Choroid plexus epithelial cell (primary cell): Measurements from ENCODE around the gene GIPC3.
A peak's percentile ranks its signal among the peaks of the same experiment; 100 is the strongest.
"Not testable (repeated sequence)": the region's sequence is repeated elsewhere in the genome, so short reads cannot be mapped to it uniquely, and the experiment has no call there.

ENCODE experiments used
- DNase-seq: peaks from one replicate; pipeline ENCODE4 v3.0.0-alpha.2; 2010; ENCODE audit warnings: low read depth
- H3K4me3 ChIP-seq: 2 replicates; pipeline ENCODE4 v1.5.1; 2011; ENCODE audit warnings: low read depth, mild to moderate bottlenecking, control low read depth, low read length, moderate library complexity
- TF ChIP-seq, protein P1 (sequence below): conservative IDR thresholded peaks from 2 replicates; pipeline ENCODE4 v1.5.1; 2011; ENCODE audit warnings: low read depth, mild to moderate bottlenecking, control low read depth, inconsistent platforms, low read length, moderate library complexity

The GIPC3 gene

GRCh38 chr19:3578390-3578789 is 6.9 kb upstream of the GIPC3 start:
- no peak for DNase-seq
- TF ChIP-seq, protein P1, sequence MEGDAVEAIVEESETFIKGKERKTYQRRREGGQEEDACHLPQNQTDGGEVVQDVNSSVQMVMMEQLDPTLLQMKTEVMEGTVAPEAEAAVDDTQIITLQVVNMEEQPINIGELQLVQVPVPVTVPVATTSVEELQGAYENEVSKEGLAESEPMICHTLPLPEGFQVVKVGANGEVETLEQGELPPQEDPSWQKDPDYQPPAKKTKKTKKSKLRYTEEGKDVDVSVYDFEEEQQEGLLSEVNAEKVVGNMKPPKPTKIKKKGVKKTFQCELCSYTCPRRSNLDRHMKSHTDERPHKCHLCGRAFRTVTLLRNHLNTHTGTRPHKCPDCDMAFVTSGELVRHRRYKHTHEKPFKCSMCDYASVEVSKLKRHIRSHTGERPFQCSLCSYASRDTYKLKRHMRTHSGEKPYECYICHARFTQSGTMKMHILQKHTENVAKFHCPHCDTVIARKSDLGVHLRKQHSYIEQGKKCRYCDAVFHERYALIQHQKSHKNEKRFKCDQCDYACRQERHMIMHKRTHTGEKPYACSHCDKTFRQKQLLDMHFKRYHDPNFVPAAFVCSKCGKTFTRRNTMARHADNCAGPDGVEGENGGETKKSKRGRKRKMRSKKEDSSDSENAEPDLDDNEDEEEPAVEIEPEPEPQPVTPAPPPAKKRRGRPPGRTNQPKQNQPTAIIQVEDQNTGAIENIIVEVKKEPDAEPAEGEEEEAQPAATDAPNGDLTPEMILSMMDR, result no peak
- H3K4me3 ChIP-seq, result no peak overlapping the region

- H3K4me3 ChIP-seq, result no peak overlapping the region
- TF ChIP-seq, protein P1, result no peak
- DNase-seq, result peak; percentile 95
These were observed 4.9 kb upstream of the GIPC3 start for GRCh38 chr19:3580156-3580934.

DNA sequence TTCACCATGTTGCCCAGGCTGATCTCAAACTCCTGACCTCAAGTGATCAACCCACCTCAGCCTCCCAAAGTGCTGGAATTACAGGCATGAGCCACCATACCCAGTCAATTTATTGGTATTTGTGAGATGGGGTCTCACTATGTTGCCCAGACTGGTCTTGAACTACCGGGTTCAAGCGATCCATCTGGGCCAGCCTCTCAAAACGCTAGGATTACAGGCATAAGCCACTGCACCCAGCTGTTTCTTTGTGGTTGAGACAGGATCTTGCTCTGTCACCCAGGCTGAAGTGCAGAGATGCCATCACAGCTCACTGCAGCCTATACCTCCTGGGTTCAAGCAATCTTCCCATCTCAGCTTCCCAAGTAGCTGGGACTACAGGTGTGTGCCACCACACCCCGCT is 3.5 kb upstream of the GIPC3 start:
- not testable (repeated sequence) for DNase-seq, H3K4me3 ChIP-seq

DNA sequence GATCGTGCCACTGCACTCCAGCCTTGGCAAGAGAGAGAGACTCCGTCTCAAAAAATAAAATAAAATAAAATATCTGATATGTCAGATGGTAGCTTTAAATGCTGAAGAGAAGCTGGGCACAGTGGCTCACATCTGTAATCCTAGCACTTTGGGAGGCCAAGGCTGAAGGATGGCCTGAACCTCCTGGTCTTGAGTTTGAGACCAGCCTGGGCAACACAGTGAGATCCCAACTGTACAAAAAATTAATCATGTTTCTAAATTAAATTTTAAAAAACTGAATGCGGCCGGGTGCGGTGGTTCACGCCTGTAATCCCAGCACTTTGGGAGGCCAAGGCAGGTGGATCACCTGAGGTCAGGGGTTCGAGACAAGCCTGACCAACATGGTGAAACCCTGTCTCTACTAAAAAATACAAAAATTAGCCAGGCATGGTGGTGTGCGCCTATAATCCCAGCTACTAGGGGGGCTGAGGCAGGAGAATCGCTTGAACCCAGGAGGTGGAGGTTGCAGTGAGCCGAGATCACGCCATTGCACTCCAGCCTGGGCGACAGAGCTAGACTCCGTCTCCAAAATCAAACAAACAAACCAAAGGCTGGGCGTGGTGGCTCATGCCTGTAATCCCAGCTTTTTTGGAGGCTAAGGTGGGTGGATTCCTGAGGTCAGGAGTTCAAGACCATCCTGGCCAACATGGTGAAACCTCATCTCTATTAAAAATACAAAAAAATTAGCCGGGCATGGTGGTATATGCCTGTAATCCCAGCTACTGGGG is 1.1 kb upstream of the GIPC3 start:
- not testable (repeated sequence) for H3K4me3 ChIP-seq, DNase-seq

- H3K4me3 ChIP-seq, result peak overlapping the region; percentile 38
- TF ChIP-seq, protein P1, result peak; percentile 72
- no peak for DNase-seq
These were observed 899 bp downstream of the GIPC3 start for GRCh38 chr19:3586127-3586626.

GRCh38 chr19:3586707-3587346 is 1.5 kb downstream of the GIPC3 start:
- H3K4me3 ChIP-seq, result no peak overlapping the region
- DNase-seq, result no peak
- TF ChIP-seq, protein P1, result no peak

GRCh38 chr19:3589439-3589838 is 4.2 kb downstream of the GIPC3 start:
- no peak for DNase-seq
- TF ChIP-seq, protein P1, result no peak
- H3K4me3 ChIP-seq, result no peak overlapping the region
